GM23248 (cell line): ENCODE data around the gene GLYR1.

Experiments
- EZH2 ChIP-seq: fragments of 200-600 bp; sonication (generic); IDR thresholded peaks from 2 replicates; pipeline ENCODE4 v1.6.1; 2018; ENCODE audit warnings: antibody characterized with exemption, mild to moderate bottlenecking; ENCODE audit not compliant: insufficient read depth, poor library complexity, severe bottlenecking
- EZH2phosphoT487 ChIP-seq: fragments of 200-600 bp; sonication (generic); IDR thresholded peaks from 2 replicates; pipeline ENCODE4 v1.6.1; 2018; ENCODE audit warnings: antibody characterized with exemption, moderate library complexity, mild to moderate bottlenecking, low read depth; ENCODE audit not compliant: insufficient read depth

GRCh38 chr16:4826980-4827379 is 20.1 kb downstream of the GLYR1 start:
- TF ChIP-seq EZH2 (no peak), EZH2phosphoT487 (no peak)
